SK-MEL-5 (cell line): ENCODE measurements around the gene MYO5A. TPM values are rescaled to one million over a fixed set of nuclear protein-coding genes. Genes with fewer than 3 reads are reported as not detected.
"Not testable (repeated sequence)": the region's sequence is repeated elsewhere in the genome, so short reads cannot be mapped to it uniquely, and the experiment has no call there.

ENCODE experiments used
- DNase-seq: peaks from one replicate; pipeline ENCODE4 v3.0.0-alpha.2; 2016; ENCODE audit warnings: low read depth, low spot score
- in situ Hi-C: cut with HindIII; loops from 2 replicates; pipeline ENCODE4 v1.10.0; 2016; ENCODE audit warnings: low sequenced_read_pairs, high pct_unique_total_duplicates, low pct_unique_long_range_greater_than_20kb
- total RNA-seq: library from RNA; depleted of rRNA; stranded (reverse); fragments of >200 nt; shearing (Covaris generic); gene quantifications from 2 replicates; pipeline ENCODE4 v1.2.3, GENCODE V29; 2014

Gene MYO5A
- total RNA-seq, 1 experiment from 2014 or later: 103 TPM

DNA sequence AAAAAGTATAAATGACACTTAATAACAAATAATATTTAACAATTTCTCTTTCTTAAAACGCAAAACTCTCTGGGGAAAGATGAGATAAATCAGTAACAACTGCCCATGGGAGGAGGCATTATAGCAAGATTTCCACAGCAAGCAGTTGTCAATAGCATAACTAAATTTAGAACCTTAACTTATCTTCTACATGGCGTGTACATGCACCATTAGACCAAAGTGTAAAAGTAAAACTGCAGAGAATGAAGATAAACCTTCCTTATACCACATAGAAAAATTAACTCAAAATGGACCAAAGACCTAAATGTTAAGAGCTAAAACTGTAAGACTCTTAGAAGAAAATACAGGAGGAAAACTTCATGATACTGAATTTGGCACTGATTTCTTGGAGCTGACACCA, 39.9 kb downstream of the MYO5A start:
- in situ Hi-C loops: no loop called here
- DNase-seq: no peak

DNA sequence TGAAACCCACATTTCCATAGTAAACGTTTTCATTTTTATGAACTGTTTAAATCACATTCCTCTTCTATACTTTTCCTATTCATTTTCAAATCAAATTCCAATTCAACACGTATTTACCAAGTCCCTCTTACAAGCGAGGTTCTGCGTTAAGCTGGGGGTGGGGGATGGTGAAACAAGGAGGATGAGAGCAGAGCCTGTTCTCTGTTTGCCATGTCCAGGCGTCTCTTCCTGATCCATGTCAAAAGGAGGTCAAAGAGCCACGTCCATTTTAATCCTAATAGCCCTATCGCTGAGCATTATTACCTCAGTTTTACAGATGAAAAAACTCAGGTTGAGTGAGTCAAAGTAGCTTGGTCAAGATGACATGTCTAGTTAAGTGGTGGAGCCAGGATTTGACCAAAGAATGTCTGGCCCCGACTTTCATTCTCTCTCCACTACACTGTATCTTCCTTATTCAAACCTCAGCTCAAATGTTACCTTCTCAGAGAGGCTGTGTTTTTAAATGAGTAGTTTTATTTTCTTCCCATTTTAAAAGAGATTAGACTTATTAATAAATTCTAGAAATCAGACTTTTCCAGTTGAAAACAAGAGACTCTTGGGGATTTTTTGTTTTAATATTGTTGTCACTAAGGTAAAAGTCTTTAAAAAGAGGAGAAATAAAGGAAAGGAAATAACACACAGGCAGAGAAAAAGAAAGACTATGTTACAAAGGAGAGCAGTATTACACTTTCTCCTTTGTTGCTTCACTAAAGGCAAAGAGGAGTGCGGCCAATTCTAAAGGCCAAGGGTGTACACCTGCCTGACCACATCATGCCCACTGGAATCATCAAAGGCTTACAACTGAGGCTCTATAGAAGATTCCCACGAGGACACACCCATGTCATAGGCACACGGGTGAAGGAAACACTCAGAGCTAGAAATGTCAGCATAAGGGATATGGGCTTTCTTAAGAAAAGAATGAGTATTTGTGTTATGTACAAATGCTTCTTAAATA, 42.4 kb downstream of the MYO5A start:
- peak; percentile 84 for DNase-seq
- in situ Hi-C loops: no loop called here

DNA sequence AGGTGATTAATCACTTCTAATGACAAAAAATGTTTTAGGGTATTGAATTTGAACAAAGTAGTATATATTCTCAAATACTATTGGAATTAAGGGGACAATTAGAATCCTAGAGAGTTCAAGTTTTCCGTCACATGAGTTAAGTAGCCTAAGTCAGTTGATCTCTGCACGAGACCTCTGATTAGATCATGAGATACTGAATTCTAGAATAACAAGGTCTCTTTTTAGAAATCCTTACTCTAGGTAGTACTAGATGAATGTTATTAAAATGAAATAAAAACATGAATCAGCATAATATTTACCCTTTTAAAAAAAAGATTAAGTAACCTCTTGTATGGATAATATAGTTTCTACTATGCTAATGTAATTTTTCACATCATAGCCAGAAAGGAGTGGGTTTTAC, 43.4 kb downstream of the MYO5A start:
- in situ Hi-C loops: no loop called here

DNA sequence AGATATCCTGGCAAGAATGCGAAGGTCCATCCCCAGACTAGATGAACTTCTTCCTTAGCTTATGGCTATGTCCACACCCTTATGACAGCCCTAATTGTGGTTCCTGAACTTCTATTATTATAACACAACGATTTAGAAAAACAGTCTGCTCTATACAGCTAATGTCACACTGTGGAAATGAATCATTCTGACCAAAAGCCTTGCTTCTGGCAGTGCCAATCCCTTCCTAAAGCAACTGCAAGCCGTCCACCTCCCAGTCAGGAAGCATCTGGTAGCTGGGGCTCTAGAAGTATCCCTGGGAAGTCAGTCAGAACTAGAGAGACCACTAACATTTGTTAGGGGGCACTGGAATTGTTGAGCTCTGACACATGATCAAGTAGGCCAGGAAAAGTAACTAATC, 45.0 kb downstream of the MYO5A start:
- peak; percentile 53 for DNase-seq

More for the DNA sequence above, 43.4 kb downstream of the MYO5A start:
- peak; percentile 83 for DNase-seq

DNA sequence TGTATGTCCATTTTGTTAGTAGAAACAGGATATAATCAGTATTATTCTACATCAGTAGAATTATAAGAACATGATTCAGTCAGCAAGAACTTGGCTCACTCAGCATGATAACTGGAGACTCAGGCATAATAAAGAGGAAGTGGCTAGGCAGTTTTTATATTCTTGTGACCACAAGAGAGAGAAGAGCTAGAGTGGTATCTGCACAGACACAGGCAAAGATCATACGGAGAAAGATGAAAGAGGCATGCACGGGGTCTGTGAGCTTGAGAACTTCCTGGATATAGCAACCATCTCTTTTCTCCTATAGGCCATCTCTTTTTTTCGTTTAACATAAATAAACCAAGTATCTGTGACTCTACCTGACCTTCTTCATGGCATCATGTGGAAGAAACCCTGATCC, 46.8 kb downstream of the MYO5A start:
- peak; percentile 63 for DNase-seq

More for the DNA sequence above, 45.0 kb downstream of the MYO5A start:
- in situ Hi-C loops: no loop called here

GRCh38 chr15:52480990-52481389, 47.7 kb downstream of the MYO5A start:
- in situ Hi-C loops: no loop called here
- DNase-seq: no peak

More for the DNA sequence above, 46.8 kb downstream of the MYO5A start:
- in situ Hi-C loops: no loop called here

DNA sequence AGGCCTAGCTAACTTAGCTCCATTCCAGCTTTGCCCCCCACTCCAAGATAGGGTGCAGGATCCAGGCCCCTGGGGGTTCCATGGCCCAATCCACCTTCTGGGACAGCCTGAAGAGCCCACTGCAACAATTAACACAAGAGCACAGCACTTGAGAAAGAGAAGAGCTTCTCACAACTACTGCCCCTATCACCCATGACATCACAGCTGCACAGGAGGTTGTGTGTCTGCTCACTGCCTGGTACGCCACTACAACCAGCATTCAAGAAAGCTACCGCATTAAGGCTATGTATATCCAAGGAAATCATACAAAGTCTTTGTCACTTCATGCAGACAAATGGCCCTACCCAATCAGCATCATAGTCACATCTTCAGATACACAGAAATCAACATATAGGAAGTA, 62.0 kb downstream of the MYO5A start:
- in situ Hi-C loops: no loop called here

DNA sequence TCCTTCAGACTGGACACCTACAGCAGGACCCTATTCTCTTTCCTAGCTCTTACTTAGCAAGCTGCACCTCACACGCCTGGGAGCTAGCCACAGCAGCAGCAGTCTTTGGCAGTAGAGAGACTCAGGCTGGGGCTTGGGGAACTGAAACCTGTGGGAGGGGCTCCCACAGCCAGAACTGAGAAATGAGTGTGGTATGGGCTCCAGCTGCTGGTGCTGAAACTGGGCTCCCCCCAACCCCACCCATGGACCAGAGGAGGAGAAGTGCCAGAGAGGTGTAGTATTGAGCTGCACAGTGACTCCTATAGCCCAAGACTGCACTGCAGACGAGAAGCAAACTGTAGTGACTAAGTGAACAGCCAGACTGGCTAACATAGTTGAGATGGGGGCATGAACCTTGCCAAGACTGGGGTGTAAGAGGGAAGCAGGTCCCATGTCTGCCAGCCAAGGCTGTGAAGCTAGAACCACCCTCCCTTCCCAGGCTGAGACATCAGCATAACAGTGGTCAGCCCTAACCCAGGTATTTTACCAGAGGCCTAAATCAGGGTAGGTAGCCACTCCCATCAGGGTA, 62.5 kb downstream of the MYO5A start:
- DNase-seq: no peak
- in situ Hi-C loops: no loop called here

More for the DNA sequence above, 62.0 kb downstream of the MYO5A start:
- DNase-seq: no peak

GRCh38 chr15:52464478-52464877, 64.2 kb downstream of the MYO5A start:
- in situ Hi-C loops: no loop called here
- no peak for DNase-seq

- DNase-seq: no peak
- in situ Hi-C loops: no loop called here
Measured at GRCh38 chr15:52464040-52464439, 64.6 kb downstream of the MYO5A start.

DNA sequence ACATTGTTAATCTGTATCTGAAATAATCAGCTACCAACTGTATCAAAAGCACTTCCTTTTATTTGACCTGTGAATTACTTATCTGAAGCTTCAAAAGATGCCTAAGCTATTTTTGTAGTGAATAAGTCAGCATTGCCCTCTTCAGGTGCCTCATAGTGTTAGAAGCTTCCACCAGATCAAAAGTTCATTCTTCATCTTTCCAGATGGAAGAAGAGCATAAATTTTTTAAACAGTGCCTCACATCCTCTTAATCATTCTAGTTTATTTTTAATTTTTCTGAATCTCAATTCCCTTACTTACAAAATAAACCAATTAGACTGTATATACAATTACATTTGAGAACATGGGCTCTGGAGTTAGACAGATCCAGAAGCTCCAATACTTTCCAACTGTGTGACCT, 65.0 kb downstream of the MYO5A start:
- in situ Hi-C loops: no loop called here
- DNase-seq: peak; percentile 28

GRCh38 chr15:52462806-52463360, 65.8 kb downstream of the MYO5A start:
- in situ Hi-C loops: no loop called here
- DNase-seq: no peak

DNA sequence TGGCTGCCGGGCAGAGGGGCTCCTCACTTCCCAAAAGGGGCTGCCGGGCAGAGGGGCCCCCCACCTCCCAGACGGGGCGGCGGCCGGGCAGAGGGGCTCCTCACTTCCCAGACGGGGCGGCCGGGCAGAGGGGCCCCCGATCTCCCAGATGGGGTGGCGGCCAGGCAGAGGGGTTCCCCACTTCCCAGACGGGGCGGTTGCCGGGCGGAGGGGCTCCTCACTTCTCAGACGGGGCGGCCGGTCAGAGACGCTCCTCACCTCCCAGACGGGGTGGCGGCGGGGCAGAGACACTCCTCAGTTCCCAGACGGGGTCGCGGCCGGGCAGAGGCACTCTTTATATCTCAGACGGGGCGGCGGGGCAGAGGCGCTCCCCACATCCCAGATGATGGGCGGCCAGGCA, 69.0 kb downstream of the MYO5A start:
- in situ Hi-C loops, DNase-seq: not testable (repeated sequence)

GRCh38 chr15:52459265-52459664, 69.4 kb downstream of the MYO5A start:
- not testable (repeated sequence) for DNase-seq

GRCh38 chr15:52448011-52448890, 80.4 kb downstream of the MYO5A start:
- in situ Hi-C loops: no loop called here
- DNase-seq: no peak

More at GRCh38 chr15:52459265-52459664, 69.4 kb downstream of the MYO5A start:
- in situ Hi-C loops: not testable (repeated sequence)

DNA sequence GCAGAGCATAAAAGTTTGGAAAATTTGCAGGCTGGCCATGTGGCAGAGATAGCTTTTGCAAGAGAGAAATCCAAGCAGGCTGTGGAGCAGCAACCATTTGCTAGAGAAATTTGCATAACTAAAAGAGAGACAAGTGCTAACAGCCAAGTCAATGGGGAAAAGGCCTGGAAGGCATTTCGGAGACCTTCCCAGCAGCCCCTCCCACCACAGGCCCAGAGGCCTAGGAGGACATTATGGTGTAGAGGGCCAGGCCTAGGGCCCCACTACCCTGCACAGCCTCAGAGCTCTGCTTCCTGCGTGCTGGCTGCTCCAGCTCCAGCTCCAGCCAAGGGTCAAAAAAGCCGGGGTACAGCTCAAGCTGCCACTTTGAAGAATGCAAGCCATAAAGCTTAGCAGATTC, 82.7 kb downstream of the MYO5A start:
- in situ Hi-C loops: no loop called here
- no peak for DNase-seq

DNA sequence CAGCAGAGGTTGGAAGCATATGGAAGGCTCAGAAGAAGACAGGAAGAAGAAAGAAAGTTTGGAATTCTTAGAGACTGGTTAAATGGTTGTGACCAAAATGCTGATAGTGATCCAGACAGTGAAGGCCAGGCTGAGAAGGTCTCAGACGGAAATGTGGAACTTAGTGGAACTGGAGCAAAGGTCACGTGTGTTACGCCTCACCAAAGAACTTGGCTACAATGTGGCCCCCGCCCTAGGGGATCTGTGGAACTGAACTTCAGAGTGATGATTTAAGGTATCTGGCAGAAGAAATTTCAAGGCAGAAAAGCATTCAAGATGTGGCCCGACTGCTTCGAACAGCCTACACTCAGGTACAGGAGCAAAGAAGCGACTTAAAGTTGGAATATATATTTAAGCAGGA, 83.1 kb downstream of the MYO5A start:
- in situ Hi-C loops: no loop called here
- no peak for DNase-seq

GRCh38 chr15:52443205-52443604, 85.5 kb downstream of the MYO5A start:
- DNase-seq, in situ Hi-C loops: not testable (repeated sequence)
